ENCODE results near the gene CHST7.

The CHST7 gene

DNA sequence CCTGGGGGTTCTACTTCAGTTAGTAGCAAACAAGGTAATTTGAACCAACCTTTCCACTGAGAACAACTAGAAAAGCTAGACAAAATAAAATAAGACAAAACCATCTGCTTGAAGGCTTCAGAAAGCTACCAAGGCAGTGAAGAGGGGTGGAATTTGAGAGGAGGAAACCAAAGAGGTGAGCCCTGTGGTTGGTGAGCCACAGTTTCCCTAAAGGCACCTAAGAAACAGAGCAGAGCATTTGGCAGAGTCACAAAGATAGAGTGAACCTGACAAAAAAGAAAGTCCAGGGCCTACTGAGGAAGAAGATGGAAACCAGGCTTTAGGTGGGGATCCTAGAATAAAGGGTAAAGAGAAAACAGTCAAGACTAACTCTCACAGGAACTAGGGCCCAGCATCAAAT, 44.3 kb downstream of the CHST7 start:
- TF ChIP-seq CTCF (IDR thresholded peaks at IDR 0.05; ENCODE audit: extremely low read depth, missing control alignments), result no peak
- no peak for DNase-seq (ENCODE audit: low spot score)

DNA sequence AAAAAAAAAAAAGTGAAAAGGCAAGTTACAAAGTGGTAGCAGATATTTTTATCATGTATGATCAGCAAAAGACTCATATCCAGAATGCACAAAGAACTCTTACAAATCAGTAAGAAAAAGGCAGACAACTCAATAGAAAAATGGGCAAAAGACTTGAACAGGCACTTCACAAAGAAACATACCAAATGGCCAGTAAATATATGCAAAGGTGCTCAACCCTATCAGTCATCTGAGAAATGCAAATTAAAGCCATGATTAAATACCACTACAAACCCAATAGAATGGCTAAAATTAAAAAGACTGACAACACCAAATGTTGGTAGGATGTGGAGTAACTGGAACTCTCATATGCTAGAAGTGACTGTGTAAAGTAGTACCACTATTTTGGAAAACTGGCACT, 45.4 kb downstream of the CHST7 start:
- DNase-seq (ENCODE audit: low spot score), result no peak
- TF ChIP-seq CTCF (IDR thresholded peaks at IDR 0.05; ENCODE audit: extremely low read depth, missing control alignments), result no peak

- DNase-seq (ENCODE audit: low spot score), result no peak
- no peak for TF ChIP-seq CTCF (IDR thresholded peaks at IDR 0.05; ENCODE audit: extremely low read depth, missing control alignments)
These were observed 46.9 kb downstream of the CHST7 start for GRCh38 chrX:46620505-46620904.

- TF ChIP-seq CTCF (IDR thresholded peaks at IDR 0.05; ENCODE audit: extremely low read depth, missing control alignments), result no peak
- no peak for DNase-seq (ENCODE audit: low spot score)
These were observed 48.0 kb downstream of the CHST7 start for GRCh38 chrX:46621572-46621971.

DNA sequence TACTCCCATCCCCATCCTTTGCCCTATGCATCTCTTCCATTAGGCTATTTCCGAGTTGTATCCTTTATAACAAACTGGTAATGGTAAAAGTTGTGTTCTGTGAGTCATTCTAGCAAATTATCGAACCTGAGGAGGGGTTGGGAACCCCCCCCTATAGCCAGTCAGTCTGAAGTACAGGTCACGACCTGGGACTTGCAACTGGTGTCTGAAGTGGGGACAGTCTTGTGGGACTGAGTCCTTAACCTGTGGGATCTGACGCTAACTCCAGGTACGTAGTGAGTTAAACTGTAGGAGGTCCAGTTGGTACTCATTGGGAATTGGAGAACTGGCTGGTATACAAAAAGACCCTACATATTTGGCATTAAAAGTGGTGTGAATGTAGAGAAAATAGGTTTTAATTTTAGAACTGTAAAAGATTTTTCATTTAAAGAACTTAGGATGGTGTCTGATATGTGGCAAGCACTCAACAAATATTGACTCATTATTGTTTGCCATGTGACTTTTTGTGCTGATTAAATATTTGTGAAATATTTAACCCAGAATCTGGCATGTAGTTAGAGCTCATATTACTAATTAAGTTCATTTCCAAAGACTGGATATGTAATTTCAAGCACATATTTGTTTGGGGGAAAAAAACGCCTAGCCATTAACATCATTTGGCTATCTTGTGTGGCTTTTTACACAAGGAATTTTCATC, 50.7 kb downstream of the CHST7 start:
- TF ChIP-seq CTCF (IDR thresholded peaks at IDR 0.05; ENCODE audit: extremely low read depth, missing control alignments), result no peak
- DNase-seq (ENCODE audit: low spot score), result no peak

- TF ChIP-seq CTCF (IDR thresholded peaks at IDR 0.05; ENCODE audit: extremely low read depth, missing control alignments), result no peak
- no peak for DNase-seq (ENCODE audit: low spot score)
These were observed 53.0 kb downstream of the CHST7 start for GRCh38 chrX:46626566-46626965.

GRCh38 chrX:46627062-46627461, 53.5 kb downstream of the CHST7 start:
- TF ChIP-seq CTCF (IDR thresholded peaks at IDR 0.05; ENCODE audit: extremely low read depth, missing control alignments), result no peak

More at GRCh38 chrX:46627062-46627461, 53.5 kb downstream of the CHST7 start:
- DNase-seq (ENCODE audit: low spot score), result no peak

All from GM20000 (cell line).